GM18951 (cell line): ENCODE results near the gene DNASE1L3.

Experiments used
- POLR2A ChIP-seq: IDR thresholded peaks from 4 replicates; pipeline ENCODE4 v1.6.1; 2011; ENCODE audit warnings: mild to moderate bottlenecking; ENCODE audit not compliant: insufficient read length, insufficient read depth; ENCODE audit errors: extremely low read depth
- in situ Hi-C: fragments of 300-500 bp; cut with MboI; formaldehyde crosslinking; loops from one replicate; pipeline ENCODE4 v1.12.0; 2022; ENCODE audit warnings: low sequenced_read_pairs, mixed read lengths, inconsistent platforms; ENCODE audit not compliant: unreplicated experiment

DNASE1L3 gene

DNA sequence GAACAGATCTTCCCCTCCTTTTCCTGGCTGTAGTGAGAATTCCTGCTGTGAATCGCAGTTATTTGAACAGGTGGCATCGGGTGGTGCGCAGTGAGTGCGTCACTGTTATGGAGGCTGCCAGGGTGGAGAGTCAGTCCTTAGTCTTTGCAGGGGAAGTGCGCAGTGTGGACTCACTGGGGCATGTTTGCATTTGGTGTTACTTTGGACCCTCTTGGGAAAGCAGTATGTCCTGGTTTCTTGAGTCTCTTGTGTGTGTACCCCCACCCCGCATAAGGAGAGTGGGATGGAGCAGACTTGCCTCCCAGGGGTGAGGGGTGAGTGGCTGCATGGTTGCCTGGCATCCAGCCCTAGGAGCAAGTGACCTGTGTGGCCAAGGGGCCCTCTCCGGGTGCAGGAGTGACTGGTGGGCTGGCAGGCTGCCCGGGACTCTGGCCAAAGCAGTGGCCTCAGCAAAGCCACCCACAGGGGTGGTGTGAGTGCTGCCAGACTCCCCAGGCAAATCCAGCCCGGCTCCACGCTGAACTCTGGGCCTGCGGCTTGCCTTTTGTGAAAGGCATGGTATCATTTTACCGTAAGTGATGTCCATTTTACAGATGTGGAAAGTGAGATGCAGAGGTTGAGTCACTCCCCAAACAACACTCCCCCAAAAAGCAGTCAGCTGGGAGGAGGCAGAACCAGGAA lies 46.4 kb downstream of the DNASE1L3 start:
- TF ChIP-seq POLR2A, result no peak
- in situ Hi-C loops, result no loop called here

DNA sequence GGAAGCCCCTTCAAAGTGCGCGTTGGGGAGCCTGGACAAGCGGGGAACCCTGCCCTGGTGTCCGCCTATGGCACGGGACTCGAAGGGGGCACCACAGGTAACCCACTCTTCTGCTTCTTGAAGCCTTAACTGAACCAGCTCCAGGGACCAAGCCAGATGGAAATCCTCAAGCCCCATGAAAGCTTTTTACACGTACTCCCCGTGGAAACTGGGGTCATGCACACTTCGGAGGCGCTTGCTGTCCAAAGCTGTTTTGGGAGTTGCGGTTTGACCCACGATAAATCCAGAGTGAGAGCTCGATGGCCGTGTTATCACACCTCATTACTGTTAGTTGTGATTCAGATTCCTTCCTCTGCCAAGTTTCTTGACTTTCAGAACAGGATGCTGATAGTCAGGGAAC lies 47.5 kb downstream of the DNASE1L3 start:
- TF ChIP-seq POLR2A, result no peak
- in situ Hi-C loops, result no loop called here

DNA sequence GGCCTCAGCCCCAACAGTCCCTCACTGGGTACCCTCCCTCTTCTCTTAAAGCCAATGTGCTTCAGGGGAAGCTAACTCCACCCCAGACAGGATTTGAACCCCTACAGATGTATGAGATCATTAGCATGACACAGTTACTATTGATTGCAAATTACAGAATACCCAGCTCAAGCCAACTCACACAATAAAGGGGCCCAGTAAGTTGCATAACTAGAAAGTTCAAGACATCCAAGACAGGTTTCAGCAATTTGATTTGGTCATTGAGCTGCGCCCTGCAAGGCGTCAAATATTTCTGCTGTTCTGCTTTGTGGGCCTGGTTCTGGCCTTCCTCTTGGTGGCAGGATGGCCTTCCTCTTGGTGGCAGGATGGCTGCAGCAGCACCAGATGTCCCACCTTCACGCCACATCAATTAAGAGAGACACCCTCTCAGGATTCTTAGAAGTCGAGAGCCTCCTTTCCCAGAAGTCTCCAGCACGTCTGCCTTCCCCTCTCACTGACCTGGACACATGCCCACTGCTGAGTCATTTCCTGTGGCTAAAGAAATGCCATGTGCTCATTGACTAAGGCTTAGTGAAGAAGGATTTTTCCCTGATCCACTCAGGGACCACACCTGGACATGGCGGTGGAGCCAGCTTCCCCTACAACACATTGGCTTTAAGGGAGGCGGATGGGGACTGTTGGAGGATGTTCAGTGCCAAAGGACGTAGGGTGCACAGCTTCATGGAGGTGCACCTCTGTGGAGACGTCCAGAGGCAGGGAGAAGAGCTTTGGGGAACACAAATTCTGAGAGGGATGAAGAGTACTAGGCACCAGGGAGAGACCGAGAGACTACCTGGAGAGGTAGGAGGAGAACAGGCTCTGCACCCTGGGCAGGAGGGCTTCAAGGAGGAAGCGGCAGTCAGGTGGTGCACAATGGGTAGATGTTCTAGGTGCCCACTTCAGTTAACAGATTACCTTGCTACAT lies 49.1 kb downstream of the DNASE1L3 start:
- in situ Hi-C loops, result no loop called here
- no peak for TF ChIP-seq POLR2A

DNA sequence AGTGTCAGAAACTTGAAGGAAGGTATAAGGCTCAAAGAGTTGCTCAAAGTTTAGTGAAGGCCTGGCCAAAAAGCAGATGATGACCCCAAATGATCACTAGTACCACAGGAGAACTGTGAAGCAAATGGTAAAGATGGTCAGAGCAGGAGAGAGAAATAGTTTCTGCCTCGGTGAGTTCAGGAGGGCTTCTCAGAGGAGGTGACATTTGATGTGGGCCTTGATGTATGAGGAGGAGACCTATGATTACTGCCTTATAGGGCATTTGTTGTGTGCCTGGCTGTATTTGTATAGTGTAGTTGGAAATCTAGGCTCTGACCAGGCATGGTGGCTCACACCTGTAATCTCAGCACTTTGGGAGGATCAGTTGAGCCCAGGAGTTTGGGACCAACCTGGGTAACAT lies 50.4 kb downstream of the DNASE1L3 start:
- TF ChIP-seq POLR2A, result no peak
- in situ Hi-C loops, result no loop called here

DNA sequence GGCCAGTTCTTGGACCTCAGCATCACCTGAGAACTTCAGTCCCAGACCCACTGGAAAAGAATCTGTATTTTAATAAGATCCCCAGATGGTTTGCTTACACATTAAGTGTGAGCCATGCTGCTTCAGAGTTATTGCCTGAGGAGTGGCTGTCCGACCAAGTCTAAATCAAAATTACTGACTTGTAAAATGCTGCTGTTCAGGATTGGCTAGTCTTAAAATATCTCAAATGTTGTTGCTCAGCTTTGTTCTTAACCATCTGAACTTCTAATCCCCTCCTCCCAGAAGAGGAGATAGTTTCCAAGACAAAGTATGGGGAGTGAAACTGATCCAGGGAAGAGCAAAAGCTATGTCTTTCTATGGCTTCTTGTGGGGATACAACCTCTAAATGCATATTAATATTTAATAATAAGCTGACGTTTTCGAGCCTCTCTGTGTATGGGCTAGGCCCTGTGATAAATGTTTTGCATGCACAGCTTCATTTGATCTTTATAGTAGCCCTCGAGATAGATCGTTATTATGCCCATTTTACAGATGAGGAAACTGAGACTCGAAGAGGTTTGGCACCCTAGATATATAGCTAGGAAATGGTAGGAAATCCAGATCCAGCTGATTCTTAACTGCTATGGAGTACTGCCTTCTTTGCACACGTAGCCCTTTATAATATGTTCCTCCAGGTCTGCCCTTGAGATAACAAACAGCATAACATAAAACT lies 52.2 kb downstream of the DNASE1L3 start:
- TF ChIP-seq POLR2A, result no peak

DNA sequence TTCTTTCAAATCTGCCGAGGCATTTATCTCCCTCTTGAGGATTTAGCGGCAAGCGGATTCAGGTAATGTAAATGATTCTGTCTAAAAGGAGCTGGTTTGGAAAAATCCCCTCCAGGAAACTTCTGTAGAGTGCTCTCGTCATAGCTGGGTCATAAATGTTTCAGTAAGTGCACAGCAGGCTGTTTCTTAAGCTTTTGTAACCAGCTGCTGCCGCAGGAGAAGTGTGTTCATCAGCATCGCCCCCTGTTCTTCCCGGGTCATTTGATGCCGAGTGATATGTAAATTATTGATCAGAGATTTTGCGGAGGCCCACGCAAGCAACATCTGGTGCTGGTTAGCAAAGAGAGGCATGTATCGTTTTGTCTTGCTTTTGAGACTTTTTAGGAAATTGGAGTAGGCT lies 53.1 kb downstream of the DNASE1L3 start:
- in situ Hi-C loops, result no loop called here
- no peak for TF ChIP-seq POLR2A

More for the DNA sequence above, 52.2 kb downstream of the DNASE1L3 start:
- in situ Hi-C loops, result no loop called here

DNA sequence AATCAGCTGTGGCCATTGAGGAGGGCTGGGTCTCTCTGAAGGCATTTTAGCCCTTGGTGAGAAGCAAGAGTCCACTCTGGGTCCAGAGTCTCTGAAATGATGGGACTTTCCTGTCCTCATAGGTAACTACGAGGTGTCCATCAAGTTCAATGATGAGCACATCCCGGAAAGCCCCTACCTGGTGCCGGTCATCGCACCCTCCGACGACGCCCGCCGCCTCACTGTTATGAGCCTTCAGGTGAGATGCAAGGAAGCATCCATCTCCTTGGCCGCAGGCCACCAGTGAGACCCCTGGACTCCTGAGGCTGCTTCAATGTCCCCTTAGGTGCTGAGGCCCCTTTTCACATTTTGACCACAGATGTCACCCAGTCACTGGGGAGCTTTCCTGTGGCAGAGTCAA lies 54.9 kb downstream of the DNASE1L3 start:
- no peak for TF ChIP-seq POLR2A
- in situ Hi-C loops, result no loop called here

DNA sequence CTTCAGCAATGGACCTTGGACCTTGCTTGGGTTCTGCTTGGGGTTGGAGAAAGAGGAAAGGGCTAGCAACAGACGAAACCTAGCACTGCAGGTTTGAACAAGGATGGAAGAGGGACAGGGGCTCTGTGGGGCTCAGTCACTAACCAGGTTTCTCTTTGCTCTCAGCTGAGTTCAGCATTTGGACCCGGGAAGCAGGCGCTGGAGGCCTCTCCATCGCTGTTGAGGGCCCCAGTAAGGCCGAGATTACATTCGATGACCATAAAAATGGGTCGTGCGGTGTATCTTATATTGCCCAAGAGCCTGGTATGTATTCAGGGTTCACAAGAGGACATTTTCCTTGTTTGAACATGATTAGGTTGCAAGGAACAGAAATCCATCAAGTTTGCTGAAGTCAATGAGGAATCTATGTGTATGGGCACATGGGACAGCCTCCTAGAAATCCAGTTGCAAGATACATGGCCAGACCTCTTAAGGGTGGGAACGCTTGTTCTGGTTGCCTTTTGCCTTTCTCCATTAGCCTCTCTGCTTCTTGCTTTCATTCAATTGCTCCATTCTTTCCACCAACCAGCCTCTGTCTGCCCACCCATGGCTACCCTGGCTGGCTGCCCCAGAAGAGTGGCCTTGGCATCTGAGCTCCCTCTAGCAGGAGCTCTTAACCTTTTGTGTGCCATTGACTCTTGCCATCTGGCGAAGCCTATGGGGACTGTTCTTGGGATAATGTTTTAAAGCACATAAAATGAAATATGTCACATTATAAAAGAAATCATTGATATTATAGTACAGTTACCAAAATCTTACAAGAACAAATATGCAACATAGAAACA lies 55.9 kb downstream of the DNASE1L3 start:
- TF ChIP-seq POLR2A, result no peak
- in situ Hi-C loops, result no loop called here

DNA sequence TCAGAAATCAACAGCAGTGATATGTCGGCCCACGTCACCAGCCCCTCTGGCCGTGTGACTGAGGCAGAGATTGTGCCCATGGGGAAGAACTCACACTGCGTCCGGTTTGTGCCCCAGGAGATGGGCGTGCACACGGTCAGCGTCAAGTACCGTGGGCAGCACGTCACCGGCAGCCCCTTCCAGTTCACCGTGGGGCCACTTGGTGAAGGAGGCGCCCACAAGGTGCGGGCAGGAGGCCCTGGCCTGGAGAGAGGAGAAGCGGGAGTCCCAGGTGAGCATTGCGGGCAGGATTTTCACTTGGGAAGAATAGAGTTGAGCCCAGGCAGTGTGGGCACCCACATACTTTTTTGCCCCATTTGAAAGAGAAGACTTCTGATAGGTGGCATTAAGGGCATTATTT lies 57.4 kb downstream of the DNASE1L3 start:
- TF ChIP-seq POLR2A, result no peak
- in situ Hi-C loops, result no loop called here

DNA sequence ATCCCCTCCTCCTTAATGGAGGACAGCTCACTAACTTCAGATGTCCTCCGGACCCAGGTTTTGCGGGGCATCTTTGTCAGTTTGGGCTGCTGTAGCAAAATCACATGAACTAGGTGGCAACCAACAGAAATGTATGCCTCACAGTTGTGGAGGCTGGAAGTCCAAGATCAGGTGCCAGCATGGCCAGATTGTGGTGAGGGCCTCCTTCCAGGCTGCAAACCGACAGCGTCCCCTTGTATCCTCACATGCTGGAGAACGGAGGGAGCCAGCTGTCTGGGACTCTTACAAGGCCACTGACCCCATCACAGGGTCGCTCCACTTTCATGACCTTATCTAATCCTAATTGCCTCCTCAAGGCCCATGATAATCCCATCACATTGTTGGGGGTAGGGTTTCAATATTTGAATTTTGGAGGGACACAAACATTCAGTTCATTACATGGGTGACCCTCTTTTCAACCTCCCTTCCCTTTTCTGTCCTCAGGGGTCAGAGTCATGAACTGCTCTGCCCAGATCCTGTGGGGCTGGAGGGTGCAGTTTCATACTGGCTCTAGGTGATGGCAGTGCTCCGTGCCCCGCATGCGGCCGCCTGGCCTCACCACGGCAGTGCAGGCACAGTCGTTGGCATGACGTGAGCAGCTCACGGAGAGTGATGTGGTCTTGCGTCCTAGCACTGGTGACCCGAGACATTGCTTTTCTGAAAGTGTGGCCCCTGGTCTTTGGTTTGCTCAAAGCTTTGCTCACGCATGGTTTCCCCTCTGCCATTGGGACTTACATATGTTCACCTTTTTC lies 58.4 kb downstream of the DNASE1L3 start:
- TF ChIP-seq POLR2A, result no peak
- in situ Hi-C loops, result no loop called here

DNA sequence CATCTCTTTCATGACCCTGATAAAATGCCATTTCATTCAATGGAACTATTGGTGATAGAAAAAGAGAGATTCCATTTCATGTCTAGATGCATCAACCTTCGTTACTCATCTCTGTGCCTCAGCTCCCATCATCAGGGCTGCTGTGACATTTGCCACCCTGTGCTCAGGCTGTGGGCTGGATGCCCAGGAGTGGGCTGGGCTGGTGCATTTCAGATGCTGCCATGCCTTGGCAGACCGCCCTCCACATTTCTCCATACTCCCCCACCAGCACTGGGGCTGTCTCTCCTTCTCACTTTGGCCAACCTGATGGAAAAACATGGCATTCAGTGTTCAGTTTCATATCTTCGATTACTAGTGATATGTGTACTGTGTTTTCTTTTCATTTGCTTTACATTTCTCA lies 59.1 kb downstream of the DNASE1L3 start:
- TF ChIP-seq POLR2A, result no peak
- in situ Hi-C loops, result no loop called here

DNA sequence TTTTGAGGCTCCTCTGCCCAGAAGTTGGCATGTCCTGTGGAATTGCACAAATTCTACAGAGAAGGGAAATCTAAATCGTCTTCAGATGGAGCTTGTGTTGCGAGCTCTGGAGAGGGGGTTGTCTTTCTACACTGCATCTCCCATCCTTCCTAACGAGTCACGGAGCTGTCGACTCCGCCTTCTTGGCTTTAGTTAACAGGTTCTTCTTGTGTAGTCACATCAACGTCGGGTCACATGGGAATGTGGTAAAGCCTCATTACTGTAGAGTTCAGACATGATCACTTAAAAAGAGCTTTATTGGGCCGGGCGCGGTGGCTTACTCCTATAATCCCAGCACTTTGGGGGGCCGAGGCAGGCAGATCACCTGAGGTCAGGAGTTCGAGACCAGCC lies 60.0 kb downstream of the DNASE1L3 start:
- in situ Hi-C loops, result no loop called here

More for the DNA sequence above, 60.0 kb downstream of the DNASE1L3 start:
- TF ChIP-seq POLR2A, result no peak
